ENCODE results near the gene CLC.

The CLC gene

DNA sequence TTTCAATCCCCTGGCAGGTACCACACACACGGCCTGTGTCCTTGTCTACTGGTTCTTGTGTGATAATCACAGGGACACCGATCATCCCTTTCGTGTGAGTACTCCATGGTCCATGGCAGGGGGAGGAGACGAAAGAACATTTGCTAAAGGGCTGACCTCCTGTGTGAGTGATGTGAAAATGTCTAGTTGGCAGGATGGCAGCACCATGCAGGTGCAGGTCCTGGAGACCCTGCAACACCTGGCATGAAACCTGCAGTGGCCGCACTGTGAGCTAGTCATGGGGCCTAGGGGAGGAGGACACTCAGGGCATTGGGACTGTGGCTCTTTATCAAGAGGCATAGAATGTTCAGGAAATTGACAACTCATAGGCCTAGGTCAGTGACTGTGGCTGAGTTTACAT is 56.4 kb downstream of the CLC start:
- H3K27ac ChIP-seq (ENCODE audit: low read depth, low read length) = no peak overlapping the region
- no peaks in the 10 kb centered on the region for H3K27me3 ChIP-seq (ENCODE audit: control insufficient read depth in 1 of 2, insufficient read depth in 2 of 2, low read length in 2 of 2)
- no peak overlapping the region for H3K4me3 ChIP-seq (ENCODE audit: low read depth in 1 of 2, low read length in 2 of 2)
- H3K9ac ChIP-seq (ENCODE audit: low read depth in 1 of 2, low read length in 2 of 2) = no peak overlapping the region
- no peaks in the 10 kb centered on the region for H3K36me3 ChIP-seq (ENCODE audit: control insufficient read depth in 1 of 2, insufficient read depth in 2 of 2, low read length in 2 of 2)
- peaks cover 9 to 13% of the 10 kb centered on the region in 2 donors for H3K4me1 ChIP-seq (ENCODE audit: control insufficient read depth in 1 of 2, insufficient read depth in 2 of 2, low read length in 2 of 2)
- H3K9me3 ChIP-seq (ENCODE audit: control insufficient read depth in 1 of 2, low read length in 2 of 2) = no peaks in the 10 kb centered on the region

All from duodenal mucosa (tissue), 2 donors.